WERI-Rb-1 (cell line): ENCODE data around the gene FAM20C.

Experiments used
- DNase-seq: peaks from one replicate; pipeline ENCODE4 v3.0.0-alpha.2; 2020
- H3K27ac ChIP-seq: fragments of 250-450 bp; sonication (Bioruptor Pico); 2 replicates; pipeline ENCODE4 v1.5.1; 2020; ENCODE audit warnings: mild to moderate bottlenecking, moderate library complexity
- H3K27me3 ChIP-seq: fragments of 250-450 bp; sonication (Bioruptor Pico); 2 replicates; pipeline ENCODE4 v1.5.1; 2021; ENCODE audit warnings: mild to moderate bottlenecking, low read depth, moderate library complexity; ENCODE audit not compliant: insufficient read depth, severe bottlenecking
- H3K36me3 ChIP-seq: fragments of 250-450 bp; sonication (Bioruptor Pico); 2 replicates; pipeline ENCODE4 v1.5.1; 2020; ENCODE audit warnings: mild to moderate bottlenecking, moderate library complexity
- H3K4me3 ChIP-seq: 2 replicates; pipeline ENCODE4 v1.5.1; 2011; ENCODE audit warnings: low read depth, mild to moderate bottlenecking, control low read depth, low read length
- H3K9me3 ChIP-seq: fragments of 250-450 bp; sonication (Bioruptor Pico); 2 replicates; pipeline ENCODE4 v1.5.1; 2021; ENCODE audit warnings: mild to moderate bottlenecking, moderate library complexity; ENCODE audit not compliant: severe bottlenecking
- TF ChIP-seq, protein P1 (sequence below): IDR thresholded peaks from 2 replicates; pipeline ENCODE4 v1.5.1; 2011; ENCODE audit warnings: low read depth, mild to moderate bottlenecking, control low read depth, inconsistent platforms, low read length

Gene FAM20C

DNA sequence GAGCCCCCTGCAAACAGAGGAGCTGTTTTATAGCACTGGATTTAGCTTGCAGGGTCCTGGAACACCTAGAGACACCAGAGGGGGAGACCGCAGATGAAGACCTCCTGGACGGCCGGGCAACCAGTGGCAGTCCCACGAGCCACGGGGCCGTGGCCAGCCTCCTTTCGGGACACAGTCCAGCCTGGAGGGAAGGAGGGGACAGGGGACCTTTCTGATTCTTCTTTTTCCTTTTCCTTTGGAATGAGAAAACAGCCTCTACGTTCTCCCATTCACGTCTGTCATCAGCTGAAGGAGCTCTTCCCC is 35.4 kb upstream of the FAM20C start:
- DNase-seq: no peak
- Histone ChIP-seq H3K4me3 (no peak overlapping the region), H3K36me3 (no peaks in the 10 kb centered on the region), H3K27ac (no peak overlapping the region), H3K27me3 (no peaks in the 10 kb centered on the region), H3K9me3 (no peaks in the 10 kb centered on the region)
- TF ChIP-seq, protein P1, sequence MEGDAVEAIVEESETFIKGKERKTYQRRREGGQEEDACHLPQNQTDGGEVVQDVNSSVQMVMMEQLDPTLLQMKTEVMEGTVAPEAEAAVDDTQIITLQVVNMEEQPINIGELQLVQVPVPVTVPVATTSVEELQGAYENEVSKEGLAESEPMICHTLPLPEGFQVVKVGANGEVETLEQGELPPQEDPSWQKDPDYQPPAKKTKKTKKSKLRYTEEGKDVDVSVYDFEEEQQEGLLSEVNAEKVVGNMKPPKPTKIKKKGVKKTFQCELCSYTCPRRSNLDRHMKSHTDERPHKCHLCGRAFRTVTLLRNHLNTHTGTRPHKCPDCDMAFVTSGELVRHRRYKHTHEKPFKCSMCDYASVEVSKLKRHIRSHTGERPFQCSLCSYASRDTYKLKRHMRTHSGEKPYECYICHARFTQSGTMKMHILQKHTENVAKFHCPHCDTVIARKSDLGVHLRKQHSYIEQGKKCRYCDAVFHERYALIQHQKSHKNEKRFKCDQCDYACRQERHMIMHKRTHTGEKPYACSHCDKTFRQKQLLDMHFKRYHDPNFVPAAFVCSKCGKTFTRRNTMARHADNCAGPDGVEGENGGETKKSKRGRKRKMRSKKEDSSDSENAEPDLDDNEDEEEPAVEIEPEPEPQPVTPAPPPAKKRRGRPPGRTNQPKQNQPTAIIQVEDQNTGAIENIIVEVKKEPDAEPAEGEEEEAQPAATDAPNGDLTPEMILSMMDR: no peak

DNA sequence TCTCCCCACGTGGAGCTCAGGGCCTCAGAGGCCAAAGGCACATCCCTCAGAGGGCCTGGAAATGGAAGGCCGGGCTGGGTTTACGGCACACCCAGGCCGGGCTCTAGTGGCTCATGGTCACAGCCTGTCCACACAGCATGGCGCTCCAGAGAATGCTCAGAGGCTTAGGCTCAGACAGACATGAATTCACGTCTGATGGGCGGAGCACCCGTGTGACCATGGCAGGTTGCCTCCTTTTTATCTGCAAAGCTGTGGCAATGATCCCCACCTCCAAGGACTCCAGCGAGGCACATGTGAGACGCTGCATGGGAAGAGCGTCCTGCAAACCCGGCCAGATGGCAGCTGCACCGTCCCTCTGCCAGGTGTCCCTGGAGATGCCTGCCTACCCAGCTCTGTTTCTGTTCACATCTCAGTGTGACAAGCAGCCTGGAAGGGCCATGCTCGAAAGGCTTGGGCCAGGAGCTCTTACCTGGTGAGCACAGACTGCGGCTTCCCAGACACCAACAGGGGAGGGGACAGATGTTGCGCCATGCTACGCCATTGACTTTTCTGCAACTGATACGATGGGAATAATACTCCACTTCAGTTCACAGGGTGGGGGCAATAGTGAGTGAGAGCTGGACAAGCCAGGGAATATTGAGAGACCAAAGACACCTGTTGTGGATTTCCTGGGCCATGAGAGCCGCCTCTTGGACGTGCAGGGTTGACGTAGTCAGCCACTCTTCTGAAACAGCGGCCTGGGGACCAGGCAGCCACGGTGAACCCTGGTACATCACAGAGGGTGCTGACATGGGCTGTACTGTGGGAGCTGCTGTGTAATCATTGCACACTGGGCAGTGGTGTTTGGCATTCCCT is 34.4 kb upstream of the FAM20C start:
- no peak for DNase-seq
- TF ChIP-seq, protein P1: no peak

DNA sequence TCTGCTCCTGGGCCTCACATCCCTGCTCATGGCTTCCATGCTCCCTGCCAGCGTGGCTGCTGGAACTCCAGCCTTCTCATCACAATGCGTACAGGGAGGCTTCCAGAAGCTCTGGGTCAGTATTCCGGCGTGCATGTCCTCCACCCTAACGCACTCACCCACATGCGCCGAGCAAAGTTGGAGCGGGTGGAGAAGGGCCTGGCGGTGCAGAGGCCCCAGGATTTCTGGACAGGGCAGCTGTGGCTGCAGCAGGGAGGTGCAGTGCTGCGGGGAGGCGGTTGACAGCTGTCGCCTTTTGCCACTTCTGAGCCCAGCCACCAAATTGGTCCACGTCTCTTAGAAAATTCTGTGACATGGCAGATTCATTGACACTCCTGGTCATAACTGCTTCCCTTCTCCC is 33.6 kb upstream of the FAM20C start:
- TF ChIP-seq, protein P1: no peak

More for the DNA sequence above, 34.4 kb upstream of the FAM20C start:
- Histone ChIP-seq H3K36me3 (no peaks in the 10 kb centered on the region), H3K9me3 (no peaks in the 10 kb centered on the region), H3K27ac (no peak overlapping the region), H3K27me3 (no peaks in the 10 kb centered on the region), H3K4me3 (no peak overlapping the region)

DNA sequence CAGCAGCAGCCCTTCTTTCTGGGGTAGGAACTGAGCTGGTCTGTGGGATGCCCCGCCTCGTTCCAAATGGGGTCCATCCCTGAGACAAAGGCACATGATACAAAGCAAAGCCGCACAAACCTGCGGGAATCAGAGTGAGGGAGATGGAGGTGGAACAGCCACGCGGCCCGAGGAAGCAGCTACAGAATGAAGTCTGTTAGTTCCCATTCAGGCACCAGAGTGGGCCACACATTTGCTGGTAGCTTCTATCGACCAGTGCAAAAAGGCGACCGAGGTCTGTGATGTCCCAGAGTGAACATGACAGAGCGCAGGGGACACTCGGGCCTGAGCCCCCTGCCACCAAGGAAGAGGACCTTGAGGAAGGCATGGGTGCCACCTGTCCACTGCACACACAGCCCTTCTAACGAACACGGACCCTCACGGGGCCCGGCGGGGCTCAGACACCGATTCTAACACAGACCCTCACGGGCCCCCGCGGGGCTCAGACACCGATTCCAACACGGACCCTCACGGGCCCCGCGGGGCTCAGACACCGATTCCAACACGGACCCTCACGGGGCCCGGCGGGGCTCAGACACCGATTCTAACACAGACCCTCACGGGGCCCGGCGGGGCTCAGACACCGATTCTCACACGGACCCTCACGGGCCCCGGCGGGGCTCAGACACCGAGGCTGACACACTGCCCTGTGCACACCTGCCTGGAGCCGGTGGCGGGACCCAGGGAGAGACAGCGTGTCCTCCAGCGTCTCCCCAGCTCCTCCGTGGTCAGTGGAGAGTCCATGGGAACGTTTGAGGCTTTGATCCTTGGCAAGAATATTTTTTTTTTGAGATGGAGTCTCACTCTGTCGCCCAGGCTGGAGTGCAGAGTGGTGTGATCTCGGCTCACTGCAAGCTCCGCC is 32.8 kb upstream of the FAM20C start:
- H3K27ac ChIP-seq: no peak overlapping the region
- H3K36me3 ChIP-seq: no peaks in the 10 kb centered on the region
- H3K9me3 ChIP-seq: no peaks in the 10 kb centered on the region
- H3K4me3 ChIP-seq: no peak overlapping the region
- H3K27me3 ChIP-seq: no peaks in the 10 kb centered on the region
- DNase-seq: no peak
- TF ChIP-seq, protein P1: no peak

More for the DNA sequence above, 33.6 kb upstream of the FAM20C start:
- Histone ChIP-seq H3K27me3 (no peaks in the 10 kb centered on the region), H3K4me3 (no peak overlapping the region), H3K27ac (no peak overlapping the region), H3K36me3 (no peaks in the 10 kb centered on the region), H3K9me3 (no peaks in the 10 kb centered on the region)
- DNase-seq: no peak

DNA sequence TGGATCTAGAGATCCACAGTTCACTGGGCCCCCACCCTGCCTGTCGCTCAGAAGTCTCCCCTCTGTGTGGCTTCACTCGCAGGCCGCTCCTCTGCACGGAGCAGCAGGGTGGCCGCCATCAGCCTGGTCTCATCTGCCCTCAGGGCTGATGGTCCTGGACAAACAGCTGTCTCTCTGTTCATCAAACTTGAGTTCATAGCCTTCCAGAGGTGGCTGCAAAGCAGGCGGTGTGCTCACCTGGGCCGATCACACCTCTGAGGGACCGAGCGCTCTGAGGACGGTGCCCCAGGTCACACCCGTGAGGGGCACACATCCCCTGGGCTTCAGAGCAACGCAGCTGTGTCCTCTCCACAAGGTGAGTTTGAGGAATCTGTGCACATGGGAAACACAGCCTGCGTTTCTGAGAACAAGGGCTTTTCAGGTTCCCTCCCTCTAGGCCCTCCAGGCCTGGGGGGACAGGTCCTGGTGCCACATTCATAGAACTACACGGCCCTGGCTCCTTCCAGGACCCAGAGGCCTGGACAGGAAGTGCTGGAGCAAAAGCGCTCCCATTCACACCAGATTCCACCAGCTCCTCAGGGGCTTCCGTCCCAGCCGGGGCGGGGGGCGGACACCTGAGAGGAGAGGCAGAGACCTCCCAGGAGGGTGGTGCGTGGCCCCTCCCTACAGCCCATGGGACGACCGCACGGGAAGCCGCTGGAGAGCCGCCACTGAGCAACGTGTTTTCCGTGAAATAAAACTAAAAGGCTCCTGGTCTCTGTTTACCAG is 31.2 kb upstream of the FAM20C start:
- TF ChIP-seq, protein P1: no peak
- no peak overlapping the region for H3K27ac ChIP-seq
- H3K36me3 ChIP-seq: no peaks in the 10 kb centered on the region
- no peaks in the 10 kb centered on the region for H3K9me3 ChIP-seq
- H3K27me3 ChIP-seq: no peaks in the 10 kb centered on the region
- no peak for DNase-seq
- no peak overlapping the region for H3K4me3 ChIP-seq
